ENCODE data around the gene MUC2.

Gene MUC2

DNA sequence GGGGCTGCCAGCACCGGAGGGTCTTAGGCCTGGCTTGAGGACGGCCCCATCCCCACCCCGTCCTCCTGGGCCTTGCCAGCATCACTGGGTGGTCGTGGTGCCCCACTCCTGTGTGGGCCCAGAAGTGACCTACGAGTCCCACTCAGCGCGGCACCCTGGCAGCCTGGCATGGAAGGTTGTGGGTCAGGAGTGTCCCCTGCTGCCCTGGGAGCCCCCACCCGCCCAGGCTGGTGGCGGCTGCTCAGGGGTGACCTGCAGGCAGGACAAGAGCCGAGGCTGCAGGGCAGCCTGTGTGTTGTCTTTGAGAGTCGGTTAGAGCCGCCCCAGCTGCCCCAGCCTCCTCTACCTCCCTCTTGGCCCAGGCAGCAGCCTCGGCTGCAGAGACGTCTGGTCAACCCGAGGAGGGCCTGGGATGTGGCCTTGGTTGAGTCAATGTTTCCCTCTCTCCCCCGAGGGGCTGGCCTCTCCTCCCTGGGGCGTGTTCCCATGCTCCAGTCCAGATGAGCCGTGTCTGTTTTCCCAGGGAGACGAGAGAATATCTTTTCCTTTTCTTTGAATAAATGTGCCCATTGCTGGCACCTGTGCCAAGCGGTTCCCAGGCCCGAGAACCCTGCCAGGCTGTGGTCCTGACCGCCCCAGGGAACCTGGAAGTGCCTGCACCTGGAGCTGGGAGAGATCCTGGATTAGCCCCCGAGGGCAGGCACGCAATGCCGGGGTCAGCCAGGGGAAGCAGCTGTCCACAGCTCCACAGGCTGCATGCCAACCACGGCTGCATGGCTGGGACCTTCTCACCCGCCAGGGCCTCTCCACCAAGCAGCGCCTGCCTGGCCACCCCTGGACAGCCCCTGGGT lies 47.4 kb downstream of the MUC2 start:
- no peak for DNase-seq

- DNase-seq: no peak
These were observed 48.0 kb downstream of the MUC2 start for GRCh38 chr11:1122664-1123002.

- DNase-seq: no peak
These were observed 49.3 kb downstream of the MUC2 start for GRCh38 chr11:1123970-1124369.
